Measurements from ENCODE around the gene PNMA8C.

PNMA8C gene

DNA sequence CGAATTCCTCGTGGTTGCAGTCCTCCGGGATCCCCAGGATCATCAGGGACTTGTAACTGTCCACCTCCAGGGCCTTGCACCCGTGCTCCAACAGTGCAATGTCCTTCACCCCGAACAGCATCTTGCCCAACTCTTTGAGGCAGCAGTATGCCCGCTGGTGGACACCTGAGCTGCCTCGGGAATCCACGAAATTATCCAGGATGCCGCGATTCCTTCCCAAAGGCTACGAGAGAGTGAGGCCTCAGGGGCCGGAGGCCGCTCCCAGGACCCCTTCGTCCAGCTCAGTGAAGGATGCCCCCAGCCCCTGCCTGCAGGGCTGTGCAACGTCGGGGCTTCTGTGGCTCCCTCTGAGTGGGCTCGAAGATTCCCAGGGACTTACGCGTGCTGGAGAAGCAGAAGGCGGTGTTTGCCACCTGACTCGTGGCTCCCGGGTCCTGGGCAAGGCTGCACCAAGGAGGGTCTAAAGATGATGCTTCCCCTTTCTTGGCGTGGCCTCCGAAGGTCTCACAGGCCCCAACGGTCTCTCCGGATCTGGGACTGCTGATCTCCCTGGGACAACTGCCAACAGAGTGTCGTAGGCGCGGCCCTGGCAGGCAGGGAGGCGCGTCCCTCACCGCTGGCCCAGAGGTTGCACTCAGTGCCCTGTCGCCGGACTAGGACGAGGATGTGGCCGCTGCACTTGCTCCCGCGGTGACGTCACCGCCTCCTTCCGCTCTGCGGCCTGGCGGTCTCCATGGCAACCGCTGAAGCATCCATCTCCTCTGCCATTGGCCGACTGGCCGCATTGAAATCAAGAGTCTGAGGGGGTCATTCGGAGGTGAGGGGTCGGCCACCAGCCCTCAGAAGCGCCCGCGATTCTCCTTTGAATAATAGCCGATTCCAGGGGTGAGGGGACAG lies at the start of gene PNMA8C:
Gene PNMA8C (minus strand): TSS at position 698 of the 897 bp plus-strand sequence. CDS start 577 bp downstream, at position 121.
- no peak for DNase-seq (ENCODE audit: low read depth, low spot score)

- DNase-seq (ENCODE audit: low read depth, low spot score): no peak
Observed at GRCh38 chr19:46475986-46476385, 47.2 kb upstream of the PNMA8C start.

- no peak for DNase-seq (ENCODE audit: low read depth, low spot score)
Observed at GRCh38 chr19:46474211-46474610, 45.5 kb upstream of the PNMA8C start.

DNA sequence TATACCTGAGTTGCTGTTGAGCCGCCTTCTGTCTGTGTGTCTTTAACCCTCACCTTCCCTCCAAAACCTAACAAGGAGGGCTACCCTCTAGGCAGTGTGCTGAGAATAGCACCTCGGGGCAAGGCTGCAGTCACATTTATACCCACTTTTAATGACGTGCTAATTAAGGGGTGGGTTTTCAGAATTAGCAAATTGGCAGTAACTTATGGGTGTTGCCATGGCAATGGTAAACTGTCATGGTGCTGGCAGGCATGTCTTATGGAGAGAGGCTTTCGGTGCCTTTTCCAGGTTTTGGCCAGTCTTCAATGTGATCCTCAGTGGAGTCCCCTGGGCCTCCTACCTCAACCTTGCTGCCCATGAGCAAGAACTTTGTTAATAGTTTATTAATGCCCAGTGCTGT lies 43.9 kb upstream of the PNMA8C start:
- DNase-seq (ENCODE audit: low read depth, low spot score): no peak

DNA sequence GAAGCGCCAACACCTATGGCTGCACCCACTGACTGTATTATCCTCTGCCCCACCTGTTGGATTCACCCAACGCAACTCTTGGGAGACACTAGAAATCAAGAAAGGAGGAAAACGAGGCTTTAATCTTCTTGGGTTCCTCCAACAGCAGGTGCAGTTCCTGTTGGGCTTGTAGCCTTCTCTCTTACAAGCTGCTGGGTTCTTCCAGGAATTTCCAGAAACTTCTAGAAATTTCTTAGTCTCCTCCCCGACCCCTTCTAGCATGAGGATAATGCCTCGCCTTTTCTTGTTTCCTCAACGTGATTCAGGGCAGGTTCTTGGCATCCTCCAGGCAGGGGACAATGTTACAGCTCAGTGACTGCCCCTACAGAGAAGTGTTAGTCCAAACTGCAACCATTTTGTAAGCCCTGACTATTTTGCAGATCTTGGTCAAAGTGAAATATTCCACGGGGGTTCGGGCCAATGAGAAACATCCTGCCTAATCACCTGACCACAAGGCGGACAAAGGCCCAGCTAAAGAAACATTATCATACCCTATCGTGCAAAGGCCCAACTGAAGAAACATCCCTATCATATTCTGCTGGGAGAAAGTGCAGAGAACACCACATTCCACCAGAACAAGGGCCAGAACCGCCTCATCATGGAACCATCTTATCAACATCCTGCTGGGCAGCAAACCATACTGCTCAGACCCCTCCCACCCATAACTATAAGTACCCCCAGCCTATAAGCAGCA lies 43.2 kb upstream of the PNMA8C start:
- no peak for DNase-seq (ENCODE audit: low read depth, low spot score)

GRCh38 chr19:46471116-46471733 lies 42.5 kb upstream of the PNMA8C start, which contains the start of gene PNMA8A:
Gene PNMA8A, minus strand, starts transcription at chr19:46471563. Its CDS starts 528 bp downstream, at chr19:46471035.
- no peak for DNase-seq (ENCODE audit: low read depth, low spot score)

DNA sequence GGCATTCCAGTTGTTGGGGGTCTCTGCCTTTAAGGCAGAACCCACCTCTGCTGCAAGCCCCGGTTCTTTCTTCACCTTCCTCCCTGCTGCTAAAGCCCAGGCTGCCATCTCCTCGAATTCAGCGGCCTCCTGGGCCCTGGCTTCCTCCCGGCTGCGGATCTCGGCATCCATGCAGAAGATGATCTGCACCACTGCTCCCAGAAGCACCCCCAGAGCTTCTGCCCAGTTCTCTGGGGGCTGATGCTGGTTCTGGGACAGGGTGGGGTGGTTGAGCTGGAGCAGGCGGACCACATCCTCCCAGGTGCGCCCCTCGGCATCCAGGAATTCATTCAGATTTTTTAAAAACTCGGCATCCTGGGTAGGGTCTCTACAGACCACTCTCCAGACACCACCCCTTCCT lies 41.6 kb upstream of the PNMA8C start:
- DNase-seq (ENCODE audit: low read depth, low spot score): no peak

GRCh38 chr19:46469541-46470185 lies 40.9 kb upstream of the PNMA8C start:
- no peak for DNase-seq (ENCODE audit: low read depth, low spot score)

DNA sequence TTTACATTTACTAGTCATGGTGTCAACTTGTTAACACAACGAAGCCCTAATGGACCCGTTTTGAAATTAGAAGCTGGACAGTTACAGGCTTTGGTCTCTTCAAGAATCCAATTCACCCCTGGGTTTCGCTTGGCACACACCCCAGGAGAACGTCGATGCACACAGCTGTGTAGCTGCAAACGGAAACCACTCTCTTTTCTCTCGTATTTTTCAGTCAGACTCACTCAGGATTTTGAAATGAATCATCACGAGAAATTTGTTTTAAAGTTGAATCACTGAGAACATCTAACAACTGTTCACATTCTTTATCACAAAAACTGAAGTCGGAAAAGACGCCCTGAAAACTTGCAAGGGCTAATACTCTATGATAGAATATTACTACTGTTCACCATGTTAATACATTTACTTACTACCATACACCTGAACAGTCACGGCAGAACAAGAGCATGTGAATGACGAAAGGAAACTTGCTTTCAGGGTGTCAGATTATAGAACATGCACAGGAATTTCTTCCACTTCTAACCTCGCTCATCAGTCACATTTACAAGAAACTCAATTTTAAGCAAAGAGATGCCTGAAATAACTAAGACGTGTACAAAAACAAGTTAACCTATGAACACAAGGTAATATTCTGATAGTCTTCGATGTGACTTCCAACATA lies 37.9 kb upstream of the PNMA8C start:
- DNase-seq (ENCODE audit: low read depth, low spot score): no peak

DNA sequence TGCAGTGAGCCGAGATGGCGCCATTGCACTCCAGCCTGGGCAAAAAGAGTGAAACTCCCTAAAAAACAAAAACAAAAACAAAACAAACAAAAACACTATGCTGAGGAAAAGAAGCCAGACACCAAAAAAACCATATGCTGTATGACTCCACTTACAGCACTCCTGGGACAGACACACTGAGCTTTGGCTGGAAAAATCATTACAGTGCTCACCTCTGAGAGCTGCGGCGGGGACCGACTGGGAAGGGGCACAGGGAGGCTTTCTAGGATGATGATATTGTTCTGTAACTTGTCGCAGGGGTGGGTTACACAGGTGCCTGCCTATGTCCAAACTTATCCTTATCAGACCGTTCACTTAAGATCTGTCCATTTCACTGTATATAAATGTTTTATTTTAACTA lies 34.8 kb upstream of the PNMA8C start:
- DNase-seq (ENCODE audit: low read depth, low spot score): no peak

DNA sequence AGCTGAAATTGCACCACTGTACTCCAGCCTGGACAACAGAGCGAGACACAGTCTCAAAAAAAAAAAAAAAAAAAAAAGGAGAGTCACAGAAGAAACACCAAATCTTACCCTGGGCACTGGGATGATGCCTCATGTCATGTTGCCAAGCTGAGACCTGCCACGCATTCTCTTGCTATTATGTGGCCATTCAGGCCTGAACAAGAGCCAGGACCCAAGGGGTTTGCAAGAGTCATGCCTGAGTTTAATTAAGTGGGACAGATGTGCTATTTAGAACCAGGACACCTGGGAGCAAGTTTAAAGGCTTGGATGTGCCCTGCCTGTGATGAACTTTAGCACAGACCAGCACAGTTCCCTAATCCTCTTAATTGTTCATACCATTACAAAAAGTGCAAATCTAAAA lies 32.8 kb upstream of the PNMA8C start:
- DNase-seq (ENCODE audit: low read depth, low spot score): no peak

GRCh38 chr19:46460981-46461380 lies 32.2 kb upstream of the PNMA8C start:
- no peak for DNase-seq (ENCODE audit: low read depth, low spot score)

- DNase-seq (ENCODE audit: low read depth, low spot score): no peak
Observed at GRCh38 chr19:46460055-46460454, 31.3 kb upstream of the PNMA8C start.

- no peak for DNase-seq (ENCODE audit: low read depth, low spot score)
Observed at GRCh38 chr19:46456930-46457329, 28.2 kb upstream of the PNMA8C start.

GRCh38 chr19:46454244-46454643 lies 25.5 kb upstream of the PNMA8C start:
- no peak for DNase-seq (ENCODE audit: low read depth, low spot score)

GRCh38 chr19:46453661-46454060 lies 24.9 kb upstream of the PNMA8C start:
- no peak for DNase-seq (ENCODE audit: low read depth, low spot score)

GRCh38 chr19:46452186-46452585 lies 23.4 kb upstream of the PNMA8C start:
- DNase-seq (ENCODE audit: low read depth, low spot score): no peak

- no peak for DNase-seq (ENCODE audit: low read depth, low spot score)
Observed at GRCh38 chr19:46451352-46451751, 22.6 kb upstream of the PNMA8C start.

DNA sequence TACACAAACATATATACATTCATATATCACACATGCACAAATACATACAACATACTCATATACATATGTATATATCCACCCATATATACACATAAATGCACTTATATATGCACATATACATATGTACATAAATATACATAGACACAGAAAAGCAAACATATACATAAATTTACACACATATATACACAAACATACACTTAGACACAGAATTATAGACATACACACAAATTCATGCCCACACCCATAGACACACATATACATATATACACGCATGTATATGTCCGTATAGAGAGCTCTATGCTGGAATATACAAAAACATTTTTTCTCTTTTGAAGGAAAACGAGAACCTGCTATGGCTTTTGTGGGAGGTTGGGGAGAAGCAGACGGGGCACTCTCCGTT lies 22.0 kb upstream of the PNMA8C start:
- DNase-seq (ENCODE audit: low read depth, low spot score): no peak

DNA sequence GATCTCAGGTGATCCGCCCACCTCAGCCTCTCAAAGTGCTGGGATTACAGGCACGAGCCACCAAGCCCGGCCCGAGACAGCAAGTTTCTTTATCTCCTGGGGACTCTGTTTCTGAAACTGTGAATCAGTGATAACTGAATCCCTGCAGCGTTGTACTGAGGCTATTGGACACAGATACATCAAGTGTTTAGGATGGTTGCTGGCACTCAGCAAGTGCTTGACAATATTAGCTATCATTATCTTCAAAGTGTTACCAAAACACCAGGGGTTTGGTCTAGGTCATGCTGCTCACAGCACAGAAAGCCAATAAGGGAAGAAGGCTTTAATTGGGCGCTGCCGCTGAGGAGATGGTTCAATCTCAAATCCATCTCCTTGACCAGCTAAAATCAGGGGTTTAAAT lies 20.5 kb upstream of the PNMA8C start:
- DNase-seq (ENCODE audit: low read depth, low spot score): no peak

GRCh38 chr19:46448601-46449000 lies 19.9 kb upstream of the PNMA8C start:
- no peak for DNase-seq (ENCODE audit: low read depth, low spot score)
